Measurements from ENCODE around the gene TNFRSF1A.

Gene TNFRSF1A

GRCh38 chr12:6367065-6367968 is 25.4 kb upstream of the TNFRSF1A start:
- Histone ChIP-seq H3K36me3 (ENCODE audit: control insufficient read depth, insufficient read depth, low read length) (no peaks in the 10 kb centered on the region), H3K27me3 (ENCODE audit: control insufficient read depth, insufficient read depth, low read length) (no peaks in the 10 kb centered on the region), H3K4me1 (ENCODE audit: control insufficient read depth, insufficient read depth, low read length) (peaks cover 8% of the 10 kb centered on the region), H3K27ac (ENCODE audit: low read length) (no peak overlapping the region), H3K4me3 (ENCODE audit: low read length) (no peak overlapping the region), H3K9me3 (ENCODE audit: control insufficient read depth, insufficient read depth, low read length) (no peaks in the 10 kb centered on the region)
- no peak for DNase-seq (ENCODE audit: low read depth, low spot score)
- no CpG with 5 or more reads among the region's 11 CpGs for WGBS (ENCODE audit: insufficient coverage, insufficient read length)

DNA sequence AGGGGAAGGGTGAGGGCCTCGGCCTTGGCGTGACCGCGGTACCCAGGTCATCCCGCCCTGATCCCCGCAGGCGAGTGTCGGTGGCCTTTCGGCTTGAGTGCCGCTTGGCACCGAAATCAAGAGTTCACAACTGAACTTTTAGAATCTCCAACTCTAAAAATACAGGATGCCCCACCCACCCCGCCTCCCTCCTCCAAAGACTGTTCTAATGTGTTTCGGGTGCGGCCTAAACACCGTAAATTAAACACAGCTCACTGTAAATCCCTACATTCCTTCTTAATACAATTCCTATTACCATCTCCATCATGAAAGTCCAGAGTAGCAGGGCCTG is 22.1 kb upstream of the TNFRSF1A start:
- Histone ChIP-seq H3K36me3 (ENCODE audit: control insufficient read depth, insufficient read depth, low read length) (peaks cover 8% of the 10 kb centered on the region), H3K4me1 (ENCODE audit: control insufficient read depth, insufficient read depth, low read length) (peaks cover 2% of the 10 kb centered on the region; the same call in 1 of the 2 replicates), H3K9me3 (ENCODE audit: control insufficient read depth, insufficient read depth, low read length) (no peaks in the 10 kb centered on the region), H3K27me3 (ENCODE audit: control insufficient read depth, insufficient read depth, low read length) (no peaks in the 10 kb centered on the region), H3K27ac (ENCODE audit: low read length) (no peak overlapping the region), H3K4me3 (ENCODE audit: low read length) (peak overlapping the region; percentile 33; the same call in 1 of the 2 replicates)
- DNase-seq (ENCODE audit: low read depth, low spot score) = no peak
- 100% methylated on average over 1 of the region's 15 CpGs for WGBS (ENCODE audit: insufficient coverage, insufficient read length)

DNA sequence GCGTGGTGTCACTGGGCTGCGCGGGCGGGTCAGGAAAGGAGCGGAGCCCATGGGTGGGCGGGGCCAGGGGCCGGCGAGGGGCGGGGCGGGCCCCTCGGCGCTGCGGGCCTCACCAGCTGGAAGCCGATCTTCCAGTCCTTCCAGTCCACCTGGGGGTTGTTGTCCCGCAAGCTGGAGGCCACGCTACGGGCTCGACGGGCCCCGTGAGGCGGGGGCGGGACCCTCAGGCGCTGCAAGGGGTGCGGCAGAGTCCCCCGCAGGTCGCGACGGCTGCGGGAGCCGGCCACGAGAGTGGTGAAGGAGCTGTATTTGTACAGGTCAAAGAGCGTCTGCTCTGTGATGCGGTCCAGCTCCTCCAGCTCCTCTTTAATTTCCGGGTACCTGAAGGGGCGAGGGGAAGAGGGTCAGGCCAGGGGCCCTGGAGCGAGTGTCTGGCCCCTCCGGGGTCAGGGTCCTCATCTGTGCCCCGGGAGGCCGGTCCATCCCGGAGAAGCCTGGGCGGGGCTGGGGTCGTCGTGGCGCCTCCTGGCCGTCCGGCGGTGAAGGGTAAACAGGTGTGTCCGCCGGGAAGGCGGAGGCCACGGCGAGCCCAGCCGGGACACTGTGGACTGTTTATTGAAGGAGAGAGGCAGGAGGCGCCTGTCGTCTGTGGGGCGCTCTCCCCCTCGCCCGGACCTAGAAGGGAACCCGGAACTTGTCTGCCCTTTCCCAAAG is 21.6 kb upstream of the TNFRSF1A start:
- Histone ChIP-seq H3K27me3 (ENCODE audit: control insufficient read depth, insufficient read depth, low read length) (no peaks in the 10 kb centered on the region), H3K4me3 (ENCODE audit: low read length) (peak overlapping the region; percentile 33; the same call in 1 of the 2 replicates), H3K9me3 (ENCODE audit: control insufficient read depth, insufficient read depth, low read length) (no peaks in the 10 kb centered on the region), H3K27ac (ENCODE audit: low read length) (no peak overlapping the region), H3K4me1 (ENCODE audit: control insufficient read depth, insufficient read depth, low read length) (peaks cover 2% of the 10 kb centered on the region; the same call in 1 of the 2 replicates), H3K36me3 (ENCODE audit: control insufficient read depth, insufficient read depth, low read length) (peaks cover 8% of the 10 kb centered on the region)
- no CpG with 5 or more reads among the region's 59 CpGs for WGBS (ENCODE audit: insufficient coverage, insufficient read length)
- no peak for DNase-seq (ENCODE audit: low read depth, low spot score)

DNA sequence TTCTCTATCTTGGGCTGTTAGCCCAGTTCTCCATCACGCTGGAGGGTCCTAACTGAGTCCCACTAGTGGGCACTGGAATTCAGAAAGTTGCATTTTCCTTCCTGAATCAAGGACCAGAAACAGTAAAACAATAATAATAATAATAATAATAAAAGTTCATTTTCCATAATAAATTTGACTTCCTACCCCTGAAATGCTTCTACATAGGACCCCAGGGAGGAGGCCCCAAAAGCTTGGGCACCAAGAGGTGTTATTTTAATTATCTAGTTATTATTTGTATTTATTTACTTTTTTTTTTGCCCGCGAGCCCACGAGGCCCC is 21.1 kb upstream of the TNFRSF1A start:
- Histone ChIP-seq H3K9me3 (ENCODE audit: control insufficient read depth, insufficient read depth, low read length) (no peaks in the 10 kb centered on the region), H3K27ac (ENCODE audit: low read length) (no peak overlapping the region), H3K4me3 (ENCODE audit: low read length) (no peak overlapping the region), H3K4me1 (ENCODE audit: control insufficient read depth, insufficient read depth, low read length) (peaks cover 2% of the 10 kb centered on the region; the same call in 1 of the 2 replicates), H3K27me3 (ENCODE audit: control insufficient read depth, insufficient read depth, low read length) (no peaks in the 10 kb centered on the region), H3K36me3 (ENCODE audit: control insufficient read depth, insufficient read depth, low read length) (peaks cover 8% of the 10 kb centered on the region)
- no peak for DNase-seq (ENCODE audit: low read depth, low spot score)
- no CpG with 5 or more reads among the region's 4 CpGs for WGBS (ENCODE audit: insufficient coverage, insufficient read length)

GRCh38 chr12:6362403-6362802 is 20.5 kb upstream of the TNFRSF1A start:
- peaks cover 2% of the 10 kb centered on the region; the same call in 1 of the 2 replicates for H3K4me1 ChIP-seq (ENCODE audit: control insufficient read depth, insufficient read depth, low read length)
- H3K27me3 ChIP-seq (ENCODE audit: control insufficient read depth, insufficient read depth, low read length) = no peaks in the 10 kb centered on the region
- no CpG with 5 or more reads among the region's 3 CpGs for WGBS (ENCODE audit: insufficient coverage, insufficient read length)
- no peaks in the 10 kb centered on the region for H3K9me3 ChIP-seq (ENCODE audit: control insufficient read depth, insufficient read depth, low read length)
- peaks cover 8% of the 10 kb centered on the region for H3K36me3 ChIP-seq (ENCODE audit: control insufficient read depth, insufficient read depth, low read length)
- H3K4me3 ChIP-seq (ENCODE audit: low read length) = no peak overlapping the region
- no peak for DNase-seq (ENCODE audit: low read depth, low spot score)
- H3K27ac ChIP-seq (ENCODE audit: low read length) = no peak overlapping the region

DNA sequence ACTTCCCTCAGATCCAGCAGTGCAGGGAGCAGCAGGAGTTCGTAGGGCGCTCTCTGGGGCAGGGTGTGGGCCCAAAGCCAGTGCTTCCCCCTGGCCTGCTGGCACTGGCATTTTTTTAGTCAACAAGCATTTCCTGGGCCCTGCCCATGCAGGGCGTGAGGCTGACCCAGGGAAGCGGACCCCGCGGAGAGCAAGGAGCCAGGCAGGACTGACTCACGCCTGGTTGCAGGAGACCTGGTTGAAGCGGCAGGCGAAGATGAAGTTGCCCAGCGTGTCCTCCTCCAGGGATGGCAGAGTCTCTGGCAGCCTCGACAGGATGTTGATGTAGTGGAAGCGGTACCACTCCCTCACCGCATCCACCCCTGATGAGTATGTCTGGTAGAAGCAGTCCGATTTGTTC is 20.0 kb upstream of the TNFRSF1A start:
- Histone ChIP-seq H3K9me3 (ENCODE audit: control insufficient read depth, insufficient read depth, low read length) (no peaks in the 10 kb centered on the region), H3K27me3 (ENCODE audit: control insufficient read depth, insufficient read depth, low read length) (no peaks in the 10 kb centered on the region), H3K36me3 (ENCODE audit: control insufficient read depth, insufficient read depth, low read length) (peaks cover 8% of the 10 kb centered on the region), H3K27ac (ENCODE audit: low read length) (no peak overlapping the region), H3K4me1 (ENCODE audit: control insufficient read depth, insufficient read depth, low read length) (peaks cover 2% of the 10 kb centered on the region; the same call in 1 of the 2 replicates), H3K4me3 (ENCODE audit: low read length) (no peak overlapping the region)
- no CpG with 5 or more reads among the region's 14 CpGs for WGBS (ENCODE audit: insufficient coverage, insufficient read length)
- no peak for DNase-seq (ENCODE audit: low read depth, low spot score)

GRCh38 chr12:6360578-6361490 is 19.0 kb upstream of the TNFRSF1A start:
- Histone ChIP-seq H3K4me3 (ENCODE audit: low read length) (no peak overlapping the region), H3K4me1 (ENCODE audit: control insufficient read depth, insufficient read depth, low read length) (peaks cover 2% of the 10 kb centered on the region; the same call in 1 of the 2 replicates), H3K9me3 (ENCODE audit: control insufficient read depth, insufficient read depth, low read length) (no peaks in the 10 kb centered on the region), H3K27ac (ENCODE audit: low read length) (no peak overlapping the region), H3K36me3 (ENCODE audit: control insufficient read depth, insufficient read depth, low read length) (peaks cover 10% of the 10 kb centered on the region), H3K27me3 (ENCODE audit: control insufficient read depth, insufficient read depth, low read length) (no peaks in the 10 kb centered on the region)
- no CpG with 5 or more reads among the region's 11 CpGs for WGBS (ENCODE audit: insufficient coverage, insufficient read length)
- no peak for DNase-seq (ENCODE audit: low read depth, low spot score)

DNA sequence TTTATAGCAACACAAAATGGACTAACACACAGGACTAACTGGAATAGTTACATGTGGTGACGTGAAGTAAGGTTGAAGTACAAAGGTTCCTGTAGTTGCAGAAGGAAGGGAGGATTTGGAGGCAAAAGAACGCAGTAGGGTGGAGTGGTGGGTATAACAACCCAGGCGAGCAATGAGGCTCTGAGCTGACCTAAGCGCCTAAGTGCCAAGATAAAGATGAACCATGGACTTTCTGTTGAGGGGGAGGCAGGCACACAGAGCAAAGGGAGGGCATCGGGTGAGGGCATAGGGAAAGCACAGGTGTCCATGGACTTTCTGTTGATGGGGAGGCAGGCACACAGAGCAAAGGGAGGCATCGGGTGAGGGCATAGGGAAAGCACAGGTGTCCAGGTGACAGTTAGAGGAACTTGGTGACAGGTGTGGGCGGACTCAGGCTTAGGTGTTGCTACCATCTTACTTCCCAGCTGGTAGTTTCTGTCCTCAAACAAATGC is 18.2 kb upstream of the TNFRSF1A start:
- no peak for DNase-seq (ENCODE audit: low read depth, low spot score)
- no CpG with 5 or more reads among the region's 7 CpGs for WGBS (ENCODE audit: insufficient coverage, insufficient read length)
- Histone ChIP-seq H3K4me1 (ENCODE audit: control insufficient read depth, insufficient read depth, low read length) (peaks cover 2% of the 10 kb centered on the region; the same call in 1 of the 2 replicates), H3K27ac (ENCODE audit: low read length) (no peak overlapping the region), H3K4me3 (ENCODE audit: low read length) (no peak overlapping the region), H3K9me3 (ENCODE audit: control insufficient read depth, insufficient read depth, low read length) (no peaks in the 10 kb centered on the region), H3K36me3 (ENCODE audit: control insufficient read depth, insufficient read depth, low read length) (peaks cover 10% of the 10 kb centered on the region), H3K27me3 (ENCODE audit: control insufficient read depth, insufficient read depth, low read length) (no peaks in the 10 kb centered on the region)

DNA sequence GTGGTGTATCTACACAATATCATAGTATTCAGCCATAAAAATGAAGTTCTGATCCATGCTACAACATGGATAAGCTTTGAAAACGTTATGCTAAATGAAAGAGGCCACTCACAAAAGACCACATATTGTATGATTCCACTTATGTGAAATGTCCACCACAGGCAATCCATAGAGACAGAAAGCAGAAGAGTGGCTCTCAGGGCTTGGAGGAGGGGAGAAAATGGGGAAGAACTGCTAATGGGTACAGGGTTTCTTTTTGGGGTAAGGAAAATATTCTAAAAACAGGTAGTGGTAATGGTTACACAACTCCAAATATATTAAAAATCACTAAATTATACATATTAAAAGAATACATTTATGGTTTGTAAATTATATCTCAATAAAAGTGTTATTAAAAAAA is 17.0 kb upstream of the TNFRSF1A start:
- H3K9me3 ChIP-seq (ENCODE audit: control insufficient read depth, insufficient read depth, low read length) = no peaks in the 10 kb centered on the region
- no peak for DNase-seq (ENCODE audit: low read depth, low spot score)
- WGBS (ENCODE audit: insufficient coverage, insufficient read length) = no CpG with 5 or more reads among the region's 1 CpG
- peaks cover 16% of the 10 kb centered on the region for H3K36me3 ChIP-seq (ENCODE audit: control insufficient read depth, insufficient read depth, low read length)
- no peaks in the 10 kb centered on the region for H3K27me3 ChIP-seq (ENCODE audit: control insufficient read depth, insufficient read depth, low read length)
- H3K27ac ChIP-seq (ENCODE audit: low read length) = no peak overlapping the region
- H3K4me3 ChIP-seq (ENCODE audit: low read length) = no peak overlapping the region
- peaks cover 1% of the 10 kb centered on the region; the same call in 1 of the 2 replicates for H3K4me1 ChIP-seq (ENCODE audit: control insufficient read depth, insufficient read depth, low read length)

DNA sequence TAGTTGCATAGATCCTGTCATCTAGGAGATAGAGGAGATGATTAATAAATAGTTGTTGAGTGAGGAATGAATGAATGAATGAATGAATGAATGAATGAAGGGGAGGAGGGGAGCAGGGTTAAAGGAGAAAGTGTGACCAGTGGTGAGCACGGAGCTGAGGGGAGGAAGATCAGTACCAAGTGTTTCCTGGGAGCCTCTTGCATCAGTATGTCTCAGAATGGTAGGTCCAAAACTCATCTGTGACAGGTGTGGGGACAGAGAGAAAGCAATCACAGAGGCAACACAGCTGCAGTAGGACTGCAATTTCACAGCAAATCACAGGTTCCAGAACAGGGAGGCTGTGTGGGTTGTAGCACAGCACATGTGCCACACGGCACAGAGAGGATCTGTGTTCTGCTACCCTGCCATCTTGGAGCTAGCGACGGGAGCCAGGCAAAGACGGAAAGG is 14.5 kb upstream of the TNFRSF1A start:
- DNase-seq (ENCODE audit: low read depth, low spot score) = no peak
- WGBS (ENCODE audit: insufficient coverage, insufficient read length) = no CpG with 5 or more reads among the region's 5 CpGs
- H3K9me3 ChIP-seq (ENCODE audit: control insufficient read depth, insufficient read depth, low read length) = no peaks in the 10 kb centered on the region
- peaks cover 11% of the 10 kb centered on the region; the same call in 1 of the 2 replicates for H3K36me3 ChIP-seq (ENCODE audit: control insufficient read depth, insufficient read depth, low read length)
- no peak overlapping the region for H3K27ac ChIP-seq (ENCODE audit: low read length)
- no peak overlapping the region for H3K4me3 ChIP-seq (ENCODE audit: low read length)
- H3K4me1 ChIP-seq (ENCODE audit: control insufficient read depth, insufficient read depth, low read length) = no peaks in the 10 kb centered on the region
- no peaks in the 10 kb centered on the region for H3K27me3 ChIP-seq (ENCODE audit: control insufficient read depth, insufficient read depth, low read length)
